MM.1S (cell line): ENCODE measurements around the gene DUOX1.

Experiments
- EZH2 ChIP-seq: fragments of 300-600 bp; sonication (generic); optimal IDR thresholded peaks from 2 replicates; pipeline ENCODE3; 2017; ENCODE audit warnings: low read depth, mild to moderate bottlenecking, antibody characterized with exemption, low read length, mixed read lengths
- EZH2phosphoT487 ChIP-seq: fragments of 300-600 bp; sonication (generic); IDR thresholded peaks from 2 replicates; pipeline ENCODE4 v1.6.1; 2018; ENCODE audit warnings: antibody characterized with exemption, low read length
- TF ChIP-seq, protein P1 (sequence below): fragments of 300-600 bp; sonication (generic); IDR thresholded peaks from 2 replicates; pipeline ENCODE4 v1.5.1; 2016; ENCODE audit warnings: antibody characterized with exemption, low read length, mixed read lengths

DNA sequence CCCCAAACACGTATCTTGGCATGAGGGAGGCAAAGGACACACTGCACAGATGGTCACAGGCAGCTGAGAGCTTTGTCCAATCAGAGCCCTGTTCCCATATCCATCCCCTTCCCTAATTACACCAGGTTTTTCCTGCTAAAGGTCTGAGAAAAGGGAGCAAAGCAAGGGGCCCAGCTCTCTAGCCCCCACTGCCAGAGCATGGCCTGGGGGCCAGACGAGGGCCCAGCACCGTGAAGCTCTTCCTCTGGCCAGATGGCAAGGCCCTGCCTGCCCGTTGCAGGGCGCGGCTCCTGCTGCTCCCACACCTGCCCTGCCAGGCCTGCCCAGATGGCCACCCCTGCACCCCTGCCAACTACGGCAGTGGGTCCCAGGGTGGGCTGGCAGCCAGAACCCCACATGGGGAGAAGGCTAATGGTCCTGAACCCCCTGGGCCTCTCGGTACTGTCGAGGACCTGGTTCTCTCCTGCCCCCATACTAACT, 54.8 kb downstream of the DUOX1 start:
- TF ChIP-seq, protein P1, sequence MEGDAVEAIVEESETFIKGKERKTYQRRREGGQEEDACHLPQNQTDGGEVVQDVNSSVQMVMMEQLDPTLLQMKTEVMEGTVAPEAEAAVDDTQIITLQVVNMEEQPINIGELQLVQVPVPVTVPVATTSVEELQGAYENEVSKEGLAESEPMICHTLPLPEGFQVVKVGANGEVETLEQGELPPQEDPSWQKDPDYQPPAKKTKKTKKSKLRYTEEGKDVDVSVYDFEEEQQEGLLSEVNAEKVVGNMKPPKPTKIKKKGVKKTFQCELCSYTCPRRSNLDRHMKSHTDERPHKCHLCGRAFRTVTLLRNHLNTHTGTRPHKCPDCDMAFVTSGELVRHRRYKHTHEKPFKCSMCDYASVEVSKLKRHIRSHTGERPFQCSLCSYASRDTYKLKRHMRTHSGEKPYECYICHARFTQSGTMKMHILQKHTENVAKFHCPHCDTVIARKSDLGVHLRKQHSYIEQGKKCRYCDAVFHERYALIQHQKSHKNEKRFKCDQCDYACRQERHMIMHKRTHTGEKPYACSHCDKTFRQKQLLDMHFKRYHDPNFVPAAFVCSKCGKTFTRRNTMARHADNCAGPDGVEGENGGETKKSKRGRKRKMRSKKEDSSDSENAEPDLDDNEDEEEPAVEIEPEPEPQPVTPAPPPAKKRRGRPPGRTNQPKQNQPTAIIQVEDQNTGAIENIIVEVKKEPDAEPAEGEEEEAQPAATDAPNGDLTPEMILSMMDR = no peak
- TF ChIP-seq EZH2 (no peak), EZH2phosphoT487 (no peak)
